Astrocyte of the cerebellum (primary cell): ENCODE measurements around the gene SH3BP1.

Source experiments
- DNase-seq: peaks from one replicate; pipeline ENCODE4 v3.0.0-alpha.2; 2011; ENCODE audit warnings: low read depth
- H3K4me3 ChIP-seq: 2 replicates; pipeline ENCODE4 v1.5.1; 2011; ENCODE audit warnings: mild to moderate bottlenecking, low read depth, low read length, moderate library complexity
- in situ Hi-C: cut with HindIII; loops from 2 replicates; pipeline ENCODE4 v1.10.0; 2017; ENCODE audit warnings: low sequenced_read_pairs
- TF ChIP-seq, protein P1 (sequence below): IDR thresholded peaks from 2 replicates; pipeline ENCODE4 v1.5.1; 2012; ENCODE audit warnings: low read length, low read depth, moderate library complexity, mild to moderate bottlenecking; ENCODE audit errors: missing control alignments

The SH3BP1 gene

DNA sequence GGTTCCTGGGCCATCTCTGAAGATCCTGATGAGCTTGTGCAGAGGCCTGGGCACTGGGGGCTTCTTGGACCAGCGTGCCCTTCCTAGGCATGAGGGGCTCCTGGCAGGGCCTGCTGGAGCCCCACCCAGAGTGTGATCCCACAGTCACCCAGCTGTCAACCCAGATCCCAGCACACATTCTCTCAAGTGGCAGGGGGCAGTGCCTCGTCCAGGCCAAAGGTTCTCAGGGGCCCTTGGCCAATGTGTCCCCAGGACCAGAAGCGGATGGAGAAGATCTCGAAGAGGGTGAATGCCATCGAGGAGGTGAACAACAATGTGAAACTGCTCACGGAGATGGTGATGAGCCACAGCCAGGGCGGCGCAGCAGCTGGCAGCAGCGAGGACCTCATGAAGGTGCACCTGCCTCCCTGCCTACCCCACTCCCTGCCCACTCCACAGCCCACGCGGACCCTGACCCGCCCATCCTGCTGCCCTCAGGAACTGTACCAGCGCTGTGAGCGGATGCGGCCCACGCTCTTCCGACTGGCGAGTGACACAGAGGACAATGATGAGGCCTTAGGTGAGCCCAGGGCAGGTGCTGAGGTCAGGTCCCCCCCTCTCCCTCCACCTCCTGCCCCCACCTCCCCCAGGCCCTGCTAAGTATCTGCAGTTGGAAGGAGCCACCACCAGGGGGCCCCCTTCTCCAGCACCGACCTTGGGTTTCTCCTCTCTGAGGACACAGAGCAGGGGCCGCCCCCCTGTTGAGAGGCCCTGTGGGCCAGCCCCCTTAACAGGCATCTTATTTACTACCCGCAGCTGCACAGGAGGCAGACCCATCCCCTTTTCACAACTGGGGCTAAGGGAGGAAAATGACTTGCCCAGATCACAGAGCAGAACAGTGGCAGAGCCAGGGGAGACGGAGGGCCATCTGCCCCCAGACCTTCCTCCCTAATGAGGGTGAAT is 16.1 kb upstream of the SH3BP1 start:
- TF ChIP-seq, protein P1, sequence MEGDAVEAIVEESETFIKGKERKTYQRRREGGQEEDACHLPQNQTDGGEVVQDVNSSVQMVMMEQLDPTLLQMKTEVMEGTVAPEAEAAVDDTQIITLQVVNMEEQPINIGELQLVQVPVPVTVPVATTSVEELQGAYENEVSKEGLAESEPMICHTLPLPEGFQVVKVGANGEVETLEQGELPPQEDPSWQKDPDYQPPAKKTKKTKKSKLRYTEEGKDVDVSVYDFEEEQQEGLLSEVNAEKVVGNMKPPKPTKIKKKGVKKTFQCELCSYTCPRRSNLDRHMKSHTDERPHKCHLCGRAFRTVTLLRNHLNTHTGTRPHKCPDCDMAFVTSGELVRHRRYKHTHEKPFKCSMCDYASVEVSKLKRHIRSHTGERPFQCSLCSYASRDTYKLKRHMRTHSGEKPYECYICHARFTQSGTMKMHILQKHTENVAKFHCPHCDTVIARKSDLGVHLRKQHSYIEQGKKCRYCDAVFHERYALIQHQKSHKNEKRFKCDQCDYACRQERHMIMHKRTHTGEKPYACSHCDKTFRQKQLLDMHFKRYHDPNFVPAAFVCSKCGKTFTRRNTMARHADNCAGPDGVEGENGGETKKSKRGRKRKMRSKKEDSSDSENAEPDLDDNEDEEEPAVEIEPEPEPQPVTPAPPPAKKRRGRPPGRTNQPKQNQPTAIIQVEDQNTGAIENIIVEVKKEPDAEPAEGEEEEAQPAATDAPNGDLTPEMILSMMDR, result peak; percentile 83
- no peak for DNase-seq
- in situ Hi-C loops, result no loop called here
- no peak overlapping the region for H3K4me3 ChIP-seq

DNA sequence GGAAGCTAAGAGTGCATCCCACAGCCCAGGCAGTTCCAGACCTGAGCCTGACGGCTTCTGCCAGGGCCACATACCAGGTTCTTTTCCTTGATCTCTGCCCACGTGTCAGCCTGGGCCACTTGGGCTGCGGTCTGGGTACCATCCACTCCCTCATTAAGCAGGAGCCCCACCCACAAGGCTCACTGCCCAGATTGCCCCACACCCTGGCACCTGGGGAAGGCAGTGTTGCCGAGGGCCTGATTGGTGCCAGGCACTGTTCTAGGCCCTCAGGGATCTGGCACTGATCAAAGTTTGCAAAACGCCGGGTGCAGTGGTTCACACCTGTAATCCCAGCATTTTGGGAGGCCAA is 15.5 kb upstream of the SH3BP1 start:
- H3K4me3 ChIP-seq, result no peak overlapping the region
- in situ Hi-C loops, result no loop called here
- TF ChIP-seq, protein P1, result no peak
- DNase-seq, result no peak

DNA sequence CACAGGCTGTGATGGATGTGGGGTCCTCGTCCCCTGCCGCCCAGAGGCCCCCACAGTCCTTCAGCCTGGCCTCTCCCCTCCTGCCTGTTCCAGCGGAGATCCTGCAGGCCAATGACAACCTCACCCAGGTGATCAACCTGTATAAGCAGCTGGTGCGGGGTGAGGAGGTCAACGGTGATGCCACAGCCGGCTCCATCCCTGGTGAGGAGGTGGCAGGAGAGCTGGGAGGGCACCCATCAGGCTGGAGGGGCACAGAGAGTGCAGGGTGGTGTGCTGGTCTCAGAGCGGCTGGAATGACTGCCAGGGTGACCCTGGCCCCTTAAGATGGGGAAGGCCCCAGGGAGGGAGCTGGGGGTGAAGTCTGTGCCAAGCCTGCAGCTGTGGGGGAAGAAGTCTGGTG is 14.6 kb upstream of the SH3BP1 start:
- DNase-seq, result no peak
- H3K4me3 ChIP-seq, result no peak overlapping the region
- TF ChIP-seq, protein P1, result no peak
- in situ Hi-C loops, result no loop called here

DNA sequence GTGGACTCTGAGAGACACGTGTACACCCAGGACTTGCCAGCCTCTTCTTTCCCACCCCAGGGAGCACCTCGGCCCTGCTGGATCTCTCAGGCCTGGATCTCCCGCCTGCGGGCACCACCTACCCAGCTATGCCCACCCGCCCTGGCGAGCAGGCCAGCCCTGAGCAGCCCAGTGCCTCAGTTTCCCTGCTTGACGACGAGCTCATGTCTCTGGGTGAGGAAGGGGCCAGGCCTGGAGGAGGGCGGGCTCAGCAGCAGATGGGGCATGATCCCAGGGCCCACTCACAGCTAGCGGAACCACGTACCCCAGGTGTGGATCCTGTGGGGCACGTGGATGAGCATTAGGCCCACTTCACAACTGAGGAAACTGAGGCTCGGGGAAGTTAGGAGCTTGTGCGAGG is 13.7 kb upstream of the SH3BP1 start:
- TF ChIP-seq, protein P1, result no peak
- H3K4me3 ChIP-seq, result no peak overlapping the region
- DNase-seq, result no peak
- in situ Hi-C loops, result no loop called here

DNA sequence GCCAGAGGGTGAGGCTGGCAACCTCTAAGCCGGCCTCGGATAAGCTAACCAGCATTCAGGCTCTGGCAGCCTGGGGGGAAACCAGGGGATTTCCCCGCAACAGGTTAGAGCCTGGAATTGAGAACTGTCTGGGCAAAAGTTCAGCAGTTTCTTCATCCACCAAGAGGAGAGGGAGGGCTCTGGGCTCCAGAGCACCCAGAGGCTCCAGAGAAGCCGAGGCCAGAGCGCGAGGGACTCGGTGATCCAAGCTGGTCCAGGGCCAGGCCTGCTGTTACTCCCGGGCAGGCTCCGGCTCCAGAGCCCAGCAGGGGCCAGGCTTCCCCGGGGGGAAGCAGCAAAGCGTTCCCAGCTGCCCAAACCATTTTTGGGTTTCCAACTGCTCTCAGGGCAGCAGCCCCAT is 13.3 kb upstream of the SH3BP1 start:
- in situ Hi-C loops, result no loop called here
- TF ChIP-seq, protein P1, result no peak
- DNase-seq, result peak; percentile 28
- H3K4me3 ChIP-seq, result no peak overlapping the region

DNA sequence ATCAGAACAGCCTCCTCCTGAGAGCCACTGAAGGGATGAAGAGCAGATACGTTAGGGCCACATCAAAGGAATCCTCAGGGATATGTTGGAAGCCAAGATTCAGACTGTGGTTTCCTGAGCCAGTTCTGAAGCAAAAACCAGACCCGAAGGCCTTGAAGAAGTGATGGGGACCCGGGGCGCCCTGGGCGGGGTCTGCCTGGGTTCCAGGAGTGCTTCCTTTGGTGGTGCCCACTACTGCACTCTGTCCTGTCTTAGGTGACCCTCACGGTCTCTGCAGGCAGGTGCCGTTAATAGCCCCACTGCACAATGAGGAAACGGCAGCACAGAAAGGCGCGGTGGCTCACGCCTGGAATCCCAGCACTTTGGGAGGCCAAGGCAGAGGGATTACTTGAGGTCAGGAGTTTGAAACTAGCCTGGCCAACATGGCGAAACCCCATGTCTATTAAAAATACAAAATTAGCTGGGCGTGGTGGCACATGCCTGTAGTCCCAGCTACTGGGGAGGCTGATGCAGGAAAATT is 12.9 kb upstream of the SH3BP1 start:
- in situ Hi-C loops, result no loop called here
- TF ChIP-seq, protein P1, result no peak
- DNase-seq, result no peak
- no peak overlapping the region for H3K4me3 ChIP-seq
